Ovary (tissue), 9 donors: ENCODE results near the gene ST3GAL3. TPM values are rescaled to one million over a fixed set of nuclear protein-coding genes. Genes with fewer than 3 reads are reported as not detected.

Experiments
- DNase-seq, 5 donors: peaks; one replicate each; pipeline ENCODE4 v3.0.0-alpha.2; 2019 to 2020
- H3K27ac ChIP-seq, 2 donors: fragments of 200-600 bp; one replicate each; pipeline versions ENCODE4 v1.5.1 to v1.8.0; 2019 to 2022
- H3K27me3 ChIP-seq: fragments of 200-600 bp; one replicate; pipeline ENCODE4 v1.8.0; 2022
- H3K36me3 ChIP-seq: fragments of 200-600 bp; sonication (generic); one replicate; pipeline ENCODE4 v1.5.1; 2019
- H3K4me1 ChIP-seq: one replicate; pipeline ENCODE4 v1.8.1; 2013; ENCODE audit warnings: mild to moderate bottlenecking, moderate library complexity; ENCODE audit not compliant: insufficient read depth
- H3K4me3 ChIP-seq: fragments of 200-600 bp; sonication (generic); one replicate; pipeline ENCODE4 v1.5.1; 2017
- H3K9me3 ChIP-seq, 2 donors: fragments of 200-600 bp in 1 of 2; sonication (generic) in 1 of 2; one replicate each; pipeline versions ENCODE4 v1.5.1 to v1.8.1; 2013 to 2019; ENCODE audit warnings: mild to moderate bottlenecking in 1 of 2, moderate library complexity in 1 of 2
- CTCF ChIP-seq, 3 donors: fragments of 450-650 bp in 2 of 3; fragments of 200-600 bp in 1 of 3; IDR thresholded peaks; one replicate each; pipeline versions ENCODE4 v1.5.1 to v1.8.0; 2016 to 2022; ENCODE audit warnings: antibody characterized with exemption in 3 of 3, mild to moderate bottlenecking in 1 of 3
- EP300 ChIP-seq: sonication (generic); formaldehyde crosslinking; IDR thresholded peaks from one replicate; pipeline ENCODE4 v1.6.1; 2017; ENCODE audit warnings: antibody characterized with exemption
- POLR2A ChIP-seq: fragments of 450-650 bp; IDR thresholded peaks from one replicate; pipeline ENCODE4 v1.6.1; 2017; ENCODE audit warnings: antibody characterized with exemption, mild to moderate bottlenecking, moderate library complexity
- WGBS, 3 donors: extraction: QIAGEN DNeasy Blood & Tissue Kit in 1 of 3; methylation state at CpG; one replicate each; pipeline versions ENCODE4 v1.1.5 to v1.1.7; 2013 to 2017; 5-methylcytosine and 5-hydroxymethylcytosine counted together
- intact Hi-C, 4 donors: fragments of 100-400 bp; cut with DNase I; formaldehyde crosslinking; loops; one replicate each; pipeline versions ENCODE4 v1.11.0 to v1.15.1; 2022 to 2023
- polyA plus RNA-seq, 2 donors: library from polyadenylated mRNA; stranded (reverse); fragments of 200-250 nt in 1 of 2; fragments of 350-450 nt in 1 of 2; fragmentation: Illumina TruSeq in 1 of 2; extraction: RNeasy Lipid Tissue Mini Kit (QIAGEN cat#74804) in 1 of 2; gene quantifications; one replicate each; pipeline ENCODE4 v1.2.3, GENCODE V29; 2013 to 2014
- total RNA-seq, 7 donors: library from RNA; depleted of rRNA in 2 of 7; stranded (reverse); fragments of >200 nt in 2 of 7; fragmentation: NEBNext Ultra II Directional in 3 of 7; extraction: Animal tissue kit (Norgen Biotek cat#: 25700) in 3 of 7; gene quantifications; one replicate each; pipeline versions ENCODE4 v1.1.0 to v1.2.4, GENCODE V29; 2016 to 2023
- donor health status: DM: no; HTN: no; CAD: no; lungs with moderate emphysema.
- donor health status: DM: no; HTN: no; CAD: no.
- donor health status: Bipolar disorder and iron deficiency.
- donor health status: DM: yes; HTN: yes; CAD: no.
- donor health status: DM: no; HTN: no; CAD: no.
- donor health status: DM: yes; HTN: yes; CAD: no.

The ST3GAL3 gene
- total and polyA plus RNA-seq, 9 donors, result 11.4 to 43.3 (median 27.1) TPM

DNA sequence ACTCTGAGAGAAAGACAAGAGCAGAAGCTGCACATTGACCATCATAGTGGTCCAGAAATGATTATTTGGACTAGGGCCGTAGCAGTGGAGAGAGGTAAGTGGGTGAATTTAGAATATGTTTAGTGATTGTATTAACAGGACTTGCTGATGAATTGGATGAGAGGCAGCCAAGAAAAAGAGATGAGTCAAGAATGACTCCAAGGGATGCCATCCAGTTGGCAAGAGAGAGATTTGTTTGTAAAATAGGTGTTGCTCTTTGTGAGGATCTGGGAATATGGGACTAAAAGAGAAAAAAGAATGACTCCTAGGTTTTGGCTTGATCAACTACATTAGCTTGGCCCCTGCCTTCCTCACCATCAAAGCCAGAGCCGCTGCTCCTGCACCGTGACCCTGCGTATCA lies 172.1 kb downstream of the ST3GAL3 start:
- Histone ChIP-seq H3K4me3 (no peak overlapping the region), H3K4me1 (no peaks in the 10 kb centered on the region), H3K27me3 (no peaks in the 10 kb centered on the region), H3K9me3 (no peaks in the 10 kb centered on the region), H3K27ac (no peak overlapping the region), H3K36me3 (no peaks in the 10 kb centered on the region)
- TF ChIP-seq CTCF (IDR thresholded peaks at IDR 0.05), result no peak
- no peak for TF ChIP-seq POLR2A
- no peak for TF ChIP-seq EP300
- 96 to 97% (median 96%) methylated on average over 4 of the region's 4 CpGs for WGBS, 3 donors
- DNase-seq, result no peak
- intact Hi-C loops, result no loop called here

- H3K9me3 ChIP-seq, result no peaks in the 10 kb centered on the region
- H3K36me3 ChIP-seq, result no peaks in the 10 kb centered on the region
- no peak overlapping the region for H3K27ac ChIP-seq
- no peak overlapping the region for H3K4me3 ChIP-seq
- no peaks in the 10 kb centered on the region for H3K27me3 ChIP-seq
- intact Hi-C loops, result no loop called here
- H3K4me1 ChIP-seq, result no peaks in the 10 kb centered on the region
- DNase-seq, result no peak
- WGBS, 3 donors, result 90 to 97% (median 91%) methylated on average over 2 of the region's 2 CpGs
- TF ChIP-seq POLR2A, result no peak
- no peak for TF ChIP-seq CTCF (IDR thresholded peaks at IDR 0.05)
- TF ChIP-seq EP300, result no peak
Measured at GRCh38 chr1:43879996-43880395, 172.7 kb downstream of the ST3GAL3 start.

DNA sequence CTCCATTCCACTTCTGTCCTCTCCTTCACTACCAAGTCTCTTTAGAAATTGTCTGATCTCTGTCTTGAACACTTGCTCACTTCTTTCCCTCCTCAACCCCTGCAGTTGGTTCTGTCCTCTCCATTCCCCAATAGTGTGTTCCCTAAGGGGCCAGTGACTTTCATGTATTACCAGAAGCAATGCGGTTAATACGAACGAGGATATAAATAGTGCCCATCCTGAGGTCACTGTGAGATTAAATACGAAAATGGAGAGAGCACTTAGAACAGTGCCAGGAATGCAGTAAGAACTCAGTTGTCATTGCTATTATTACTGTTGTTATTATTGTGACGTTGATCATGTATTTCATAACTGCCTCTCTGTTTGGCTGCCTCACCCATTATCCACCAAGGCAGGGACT lies 173.3 kb downstream of the ST3GAL3 start:
- DNase-seq, result no peak
- Histone ChIP-seq H3K36me3 (no peaks in the 10 kb centered on the region), H3K27me3 (no peaks in the 10 kb centered on the region), H3K4me3 (no peak overlapping the region), H3K9me3 (no peaks in the 10 kb centered on the region), H3K27ac (no peak overlapping the region), H3K4me1 (no peaks in the 10 kb centered on the region)
- 79 to 83% (median 82%) methylated on average over 5 of the region's 5 CpGs for WGBS, 3 donors
- TF ChIP-seq CTCF (IDR thresholded peaks at IDR 0.05) (no peak), EP300 (peak; percentile 71)
- intact Hi-C loops, result no loop called here

DNA sequence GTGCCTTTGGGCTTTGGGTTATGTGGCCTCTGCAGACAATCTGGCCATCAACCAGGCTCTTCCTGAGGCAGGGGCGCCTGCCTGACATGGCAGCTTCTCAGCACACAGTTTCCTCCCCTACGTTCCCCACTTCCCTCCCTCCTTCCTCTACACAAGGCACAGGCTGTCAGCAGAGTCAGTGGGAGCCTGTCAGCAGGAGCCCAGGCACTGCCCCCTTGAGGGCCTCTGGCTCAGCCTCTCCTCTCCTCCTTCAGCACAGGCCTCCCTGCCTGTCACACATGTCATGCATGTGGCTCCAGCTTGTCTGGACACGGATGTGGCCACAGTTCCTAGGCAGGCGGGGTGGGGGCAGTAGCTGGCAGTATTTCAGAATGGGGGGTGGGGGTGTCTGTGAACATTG lies 174.1 kb downstream of the ST3GAL3 start:
- DNase-seq, result no peak
- no peak overlapping the region for H3K27ac ChIP-seq
- intact Hi-C loops, result no loop called here
- H3K9me3 ChIP-seq, result no peaks in the 10 kb centered on the region
- WGBS, 3 donors, result 73 to 84% (median 83%) methylated on average over 4 of the region's 4 CpGs
- H3K36me3 ChIP-seq, result no peaks in the 10 kb centered on the region
- H3K27me3 ChIP-seq, result no peaks in the 10 kb centered on the region
- no peak overlapping the region for H3K4me3 ChIP-seq
- no peak for TF ChIP-seq EP300
- TF ChIP-seq POLR2A, result no peak
- TF ChIP-seq CTCF (IDR thresholded peaks at IDR 0.05), result no peak
- H3K4me1 ChIP-seq, result no peaks in the 10 kb centered on the region

DNA sequence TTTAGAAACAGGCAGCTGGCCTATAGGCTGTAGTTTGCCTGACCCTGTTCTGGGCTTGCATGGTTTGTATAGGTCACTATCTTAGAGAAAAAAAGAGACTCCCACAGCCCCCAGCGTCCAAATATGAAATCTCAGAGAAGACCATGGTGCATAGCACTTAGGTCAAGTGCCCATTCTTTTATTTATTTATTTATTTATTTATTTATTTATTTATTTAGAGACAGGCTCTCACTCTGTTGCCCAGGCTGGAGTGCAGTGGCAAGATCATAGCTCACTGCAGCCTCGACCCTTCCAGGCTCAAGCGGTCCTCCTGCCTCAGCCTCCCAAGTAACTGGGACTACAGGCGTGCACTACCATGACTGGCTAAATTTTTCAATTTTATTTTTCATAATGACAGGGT lies 175.4 kb downstream of the ST3GAL3 start:
- H3K36me3 ChIP-seq, result no peaks in the 10 kb centered on the region
- intact Hi-C loops, result no loop called here
- H3K27ac ChIP-seq, result no peak overlapping the region
- 94% methylated on average over 4 of the region's 4 CpGs for WGBS, 3 donors
- no peaks in the 10 kb centered on the region for H3K27me3 ChIP-seq
- no peaks in the 10 kb centered on the region for H3K4me1 ChIP-seq
- no peak for DNase-seq
- H3K4me3 ChIP-seq, result no peak overlapping the region
- no peaks in the 10 kb centered on the region for H3K9me3 ChIP-seq
- TF ChIP-seq CTCF (IDR thresholded peaks at IDR 0.05), result no peak
- TF ChIP-seq POLR2A, result no peak
- TF ChIP-seq EP300, result no peak
